Astrocyte of the spinal cord (primary cell): ENCODE results near the gene PMS1.

ENCODE experiments used
- DNase-seq: peaks from one replicate; pipeline ENCODE4 v3.0.0; 2011; ENCODE audit warnings: low read depth, low spot score
- H3K4me3 ChIP-seq: 2 replicates; pipeline ENCODE4 v1.5.1; 2011; ENCODE audit warnings: low read depth, mild to moderate bottlenecking, low read length, moderate library complexity
- in situ Hi-C: cut with HindIII; loops from 2 replicates; pipeline ENCODE4 v1.10.0; 2017; ENCODE audit warnings: low sequenced_read_pairs
- TF ChIP-seq, protein P1 (sequence below): IDR thresholded peaks from 2 replicates; pipeline ENCODE4 v1.5.1; 2012; ENCODE audit warnings: low read depth, mild to moderate bottlenecking, low read length, inconsistent platforms

Gene PMS1

DNA sequence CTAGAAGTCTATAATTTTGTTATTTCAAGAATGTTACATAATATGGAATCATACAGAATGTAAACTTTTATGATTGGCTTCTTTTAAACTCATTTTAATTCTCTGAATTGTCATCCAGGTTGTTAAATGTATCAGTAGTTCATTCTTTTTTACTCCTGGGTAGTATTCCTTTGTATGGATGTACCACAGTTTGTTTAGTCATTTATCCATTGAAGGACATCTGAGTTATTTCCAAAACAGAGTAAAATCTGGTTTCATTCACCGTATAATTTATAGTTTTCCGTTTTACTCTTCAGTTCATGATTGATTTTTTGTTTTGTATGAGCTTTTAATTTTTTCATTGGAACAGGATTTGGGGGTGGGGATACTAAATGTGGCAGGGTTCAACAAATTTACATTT lies 132.4 kb downstream of the PMS1 start:
- H3K4me3 ChIP-seq = no peak overlapping the region
- DNase-seq = no peak
- TF ChIP-seq, protein P1, sequence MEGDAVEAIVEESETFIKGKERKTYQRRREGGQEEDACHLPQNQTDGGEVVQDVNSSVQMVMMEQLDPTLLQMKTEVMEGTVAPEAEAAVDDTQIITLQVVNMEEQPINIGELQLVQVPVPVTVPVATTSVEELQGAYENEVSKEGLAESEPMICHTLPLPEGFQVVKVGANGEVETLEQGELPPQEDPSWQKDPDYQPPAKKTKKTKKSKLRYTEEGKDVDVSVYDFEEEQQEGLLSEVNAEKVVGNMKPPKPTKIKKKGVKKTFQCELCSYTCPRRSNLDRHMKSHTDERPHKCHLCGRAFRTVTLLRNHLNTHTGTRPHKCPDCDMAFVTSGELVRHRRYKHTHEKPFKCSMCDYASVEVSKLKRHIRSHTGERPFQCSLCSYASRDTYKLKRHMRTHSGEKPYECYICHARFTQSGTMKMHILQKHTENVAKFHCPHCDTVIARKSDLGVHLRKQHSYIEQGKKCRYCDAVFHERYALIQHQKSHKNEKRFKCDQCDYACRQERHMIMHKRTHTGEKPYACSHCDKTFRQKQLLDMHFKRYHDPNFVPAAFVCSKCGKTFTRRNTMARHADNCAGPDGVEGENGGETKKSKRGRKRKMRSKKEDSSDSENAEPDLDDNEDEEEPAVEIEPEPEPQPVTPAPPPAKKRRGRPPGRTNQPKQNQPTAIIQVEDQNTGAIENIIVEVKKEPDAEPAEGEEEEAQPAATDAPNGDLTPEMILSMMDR = no peak
- in situ Hi-C loops = no loop called here
